Fibroblast of lung (primary cell): ENCODE measurements around the gene CTNNBIP1. TPM values are rescaled to one million over a fixed set of nuclear protein-coding genes. Genes with fewer than 3 reads are reported as not detected.

Experiments used
- DNase-seq, 2 donors: peaks; one replicate each; pipeline versions ENCODE4 v3.0.0 to v3.0.0-alpha.2; 2010; ENCODE audit warnings: low read depth in 2 of 2
- H2AFZ ChIP-seq: 2 replicates; pipeline ENCODE4 v1.5.1; 2012; ENCODE audit warnings: low read length, control low read depth, inconsistent platforms
- H3K27ac ChIP-seq: 2 replicates; pipeline ENCODE4 v1.5.1; 2011; ENCODE audit warnings: low read length, control low read depth; ENCODE audit not compliant: insufficient read depth
- H3K27me3 ChIP-seq: 2 replicates; pipeline ENCODE4 v1.5.1; 2011; ENCODE audit warnings: mild to moderate bottlenecking, low read length; ENCODE audit not compliant: control insufficient read depth, insufficient read depth
- H3K36me3 ChIP-seq: 2 replicates; pipeline ENCODE4 v1.5.1; 2011; ENCODE audit warnings: low read length; ENCODE audit not compliant: control insufficient read depth, insufficient read depth
- H3K4me1 ChIP-seq: 2 replicates; pipeline ENCODE4 v1.5.1; 2011; ENCODE audit warnings: low read length; ENCODE audit not compliant: control insufficient read depth, insufficient read depth; ENCODE audit errors: extremely low read depth
- H3K4me2 ChIP-seq: 2 replicates; pipeline ENCODE4 v1.5.1; 2011; ENCODE audit warnings: low read length, control low read depth; ENCODE audit not compliant: insufficient read depth; ENCODE audit errors: extremely low read depth
- H3K4me3 ChIP-seq, 4 experiments: fragments of 200-600 bp in 1 of 4; sonication (generic) in 1 of 4; replicated peaks in 1 of 4; 2 replicates each; pipeline ENCODE4 v1.5.1; 2011 to 2016; ENCODE audit warnings: low read length in 4 of 4, low read depth in 3 of 4, mild to moderate bottlenecking in 3 of 4, control low read depth in 2 of 4, inconsistent platforms in 1 of 4, mixed read lengths in 1 of 4; ENCODE audit not compliant: insufficient read depth in 1 of 4; ENCODE audit errors: control extremely low read depth in 1 of 4
- H3K79me2 ChIP-seq: 2 replicates; pipeline ENCODE4 v1.5.1; 2012; ENCODE audit warnings: mild to moderate bottlenecking, low read length, inconsistent platforms; ENCODE audit not compliant: control insufficient read depth, insufficient read depth
- H3K9ac ChIP-seq: 2 replicates; pipeline ENCODE4 v1.5.1; 2011; ENCODE audit warnings: mild to moderate bottlenecking, low read length, control low read depth; ENCODE audit not compliant: insufficient read depth
- H3K9me3 ChIP-seq: 2 replicates; pipeline ENCODE4 v1.5.1; 2012; ENCODE audit warnings: low read depth, low read length; ENCODE audit not compliant: control insufficient read depth, insufficient read depth
- H4K20me1 ChIP-seq: 2 replicates; pipeline ENCODE4 v1.5.1; 2011; ENCODE audit warnings: low read length; ENCODE audit not compliant: control insufficient read depth, insufficient read depth; ENCODE audit errors: extremely low read depth
- CTCF ChIP-seq, 2 donors: IDR thresholded peaks in 1 of 2; conservative IDR thresholded peaks in 1 of 2; 1 replicate in 1 of 2; 2 replicates in 1 of 2; pipeline ENCODE4 v1.5.1; 2011 to 2012; ENCODE audit warnings: low read length in 2 of 2, control low read depth in 1 of 2, inconsistent platforms in 1 of 2, low read depth in 1 of 2, mild to moderate bottlenecking in 1 of 2
- EZH2 ChIP-seq: IDR thresholded peaks from 2 replicates; pipeline ENCODE4 v1.5.1; 2012; ENCODE audit warnings: low read length, control low read depth, mild to moderate bottlenecking; ENCODE audit errors: missing control alignments
- polyA plus RNA-seq, 2 donors: library from polyadenylated mRNA; depleted of rRNA in 1 of 2; stranded (reverse) in 1 of 2; unstranded in 1 of 2; fragments of >200 nt; gene quantifications; 2 replicates each; pipeline ENCODE4 v1.2.1, GENCODE V29; 2011 to 2012; ENCODE audit warnings: missing spikeins in 1 of 2
- total RNA-seq: library from RNA; depleted of rRNA; stranded (reverse); fragments of >200 nt; gene quantifications from 2 replicates; pipeline ENCODE4 v1.2.1, GENCODE V29; 2014

CTNNBIP1 gene
- total and polyA plus RNA-seq, 2 donors (not counting 1 experiment from before 2014, with no cell fraction given) = 16.5 to 19.0 TPM

- no peak overlapping the region for H2AFZ ChIP-seq
- no peak overlapping the region for H3K4me2 ChIP-seq
- no peaks in the 10 kb centered on the region for H3K36me3 ChIP-seq
- no peaks in the 10 kb centered on the region for H3K4me1 ChIP-seq
- no peaks in the 10 kb centered on the region for H3K79me2 ChIP-seq
- DNase-seq = no peak
- H3K9ac ChIP-seq = no peak overlapping the region
- no peaks in the 10 kb centered on the region for H4K20me1 ChIP-seq
- H3K4me3 ChIP-seq = no peak overlapping the region
- peaks cover 8% of the 10 kb centered on the region for H3K27me3 ChIP-seq
- no peak for TF ChIP-seq CTCF (conservative IDR thresholded peaks at IDR 0.05 in 1 of 2, IDR thresholded peaks at IDR 0.05 in 1 of 2; ENCODE audit: low read depth in 1 of 2, low read length in 2 of 2)
- TF ChIP-seq EZH2 = no peak
- no peak overlapping the region for H3K27ac ChIP-seq
- H3K9me3 ChIP-seq = no peaks in the 10 kb centered on the region
These were observed 65.3 kb downstream of the CTNNBIP1 start for GRCh38 chr1:9844756-9845155.

GRCh38 chr1:9844106-9844505 lies 66.0 kb downstream of the CTNNBIP1 start:
- H3K27ac ChIP-seq = no peak overlapping the region
- no peak overlapping the region for H3K4me3 ChIP-seq
- TF ChIP-seq CTCF (conservative IDR thresholded peaks at IDR 0.05 in 1 of 2, IDR thresholded peaks at IDR 0.05 in 1 of 2; ENCODE audit: low read depth in 1 of 2, low read length in 2 of 2) = no peak
- no peak for TF ChIP-seq EZH2
- DNase-seq = no peak
- H3K79me2 ChIP-seq = no peaks in the 10 kb centered on the region
- no peaks in the 10 kb centered on the region for H3K36me3 ChIP-seq
- H4K20me1 ChIP-seq = no peaks in the 10 kb centered on the region
- no peaks in the 10 kb centered on the region for H3K9me3 ChIP-seq
- H3K4me2 ChIP-seq = no peak overlapping the region
- H3K4me1 ChIP-seq = no peaks in the 10 kb centered on the region
- H3K27me3 ChIP-seq = peaks cover 8% of the 10 kb centered on the region
- no peak overlapping the region for H2AFZ ChIP-seq
- H3K9ac ChIP-seq = no peak overlapping the region

- Histone ChIP-seq H3K79me2 (no peaks in the 10 kb centered on the region), H3K9ac (no peak overlapping the region), H3K27me3 (peaks cover 8% of the 10 kb centered on the region), H3K4me1 (no peaks in the 10 kb centered on the region), H3K27ac (no peak overlapping the region), H4K20me1 (no peaks in the 10 kb centered on the region), H3K9me3 (no peaks in the 10 kb centered on the region), H3K4me2 (no peak overlapping the region), H3K36me3 (no peaks in the 10 kb centered on the region), H2AFZ (no peak overlapping the region), H3K4me3 (no peak overlapping the region)
- TF ChIP-seq EZH2 (no peak), CTCF (conservative IDR thresholded peaks at IDR 0.05 in 1 of 2, IDR thresholded peaks at IDR 0.05 in 1 of 2; ENCODE audit: low read depth in 1 of 2, low read length in 2 of 2) (no peak)
- no peak for DNase-seq
These were observed 66.5 kb downstream of the CTNNBIP1 start for GRCh38 chr1:9843576-9843945.
